Measurements from ENCODE around the gene TMPRSS3.
"Not testable (repeated sequence)": the region's sequence is repeated elsewhere in the genome, so short reads cannot be mapped to it uniquely, and the experiment has no call there.

The TMPRSS3 gene

DNA sequence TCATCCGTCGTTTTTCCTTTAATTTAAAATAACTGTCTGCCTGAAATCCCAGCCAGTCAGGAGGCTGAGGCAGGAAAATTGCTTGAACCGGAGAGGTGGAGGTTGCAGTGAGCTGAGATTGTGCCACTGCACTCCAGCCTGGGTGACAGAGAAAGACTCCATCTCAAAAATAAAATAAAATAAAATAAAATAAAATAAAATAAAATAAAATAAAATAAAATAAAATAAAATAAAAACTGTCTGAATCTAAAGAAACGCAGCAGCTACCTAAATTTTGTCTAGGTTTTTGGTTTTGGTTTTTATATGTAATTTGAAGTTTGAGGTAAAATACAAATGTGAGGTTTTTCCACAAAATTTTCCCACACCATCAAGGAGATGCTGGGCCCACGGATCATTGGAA, 12.9 kb upstream of the TMPRSS3 start:
- H3K27me3 Mint-ChIP-seq; H3K27ac Mint-ChIP-seq; H3K9me3 Mint-ChIP-seq; intact Hi-C loops (cut with micrococcal nuclease); H3K4me3 Mint-ChIP-seq; H3K36me3 Mint-ChIP-seq (ENCODE audit: low read depth): not testable (repeated sequence)
- peaks cover 11% of the 10 kb centered on the region for H3K4me1 Mint-ChIP-seq (ENCODE audit: low read depth)

DNA sequence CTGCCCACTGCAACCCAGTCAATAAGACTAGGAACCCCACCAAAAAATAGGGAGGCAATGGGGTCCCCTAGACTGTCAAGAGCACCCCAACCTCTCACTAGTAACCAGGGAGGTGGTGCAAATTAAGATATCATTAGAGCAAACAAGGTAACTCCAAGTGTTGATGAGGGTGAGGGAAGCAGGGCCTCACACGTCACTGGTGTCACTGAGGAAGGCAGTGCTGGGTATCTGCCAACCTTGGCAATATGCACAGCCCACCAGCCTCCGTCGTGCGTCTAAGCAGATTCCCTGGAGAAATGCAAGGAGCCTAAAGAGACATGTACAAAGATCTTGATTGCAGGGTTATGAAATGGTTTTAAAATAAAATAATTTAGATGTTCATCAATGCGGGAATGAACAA, 11.6 kb upstream of the TMPRSS3 start:
- Mint-ChIP-seq H3K27me3 (peaks cover 2% of the 10 kb centered on the region), H3K4me1 (ENCODE audit: low read depth) (peaks cover 11% of the 10 kb centered on the region), H3K36me3 (ENCODE audit: low read depth) (no peaks in the 10 kb centered on the region), H3K27ac (no peak overlapping the region), H3K9me3 (no peaks in the 10 kb centered on the region), H3K4me3 (no peak overlapping the region)
- intact Hi-C loops (cut with micrococcal nuclease) = no loop called here

DNA sequence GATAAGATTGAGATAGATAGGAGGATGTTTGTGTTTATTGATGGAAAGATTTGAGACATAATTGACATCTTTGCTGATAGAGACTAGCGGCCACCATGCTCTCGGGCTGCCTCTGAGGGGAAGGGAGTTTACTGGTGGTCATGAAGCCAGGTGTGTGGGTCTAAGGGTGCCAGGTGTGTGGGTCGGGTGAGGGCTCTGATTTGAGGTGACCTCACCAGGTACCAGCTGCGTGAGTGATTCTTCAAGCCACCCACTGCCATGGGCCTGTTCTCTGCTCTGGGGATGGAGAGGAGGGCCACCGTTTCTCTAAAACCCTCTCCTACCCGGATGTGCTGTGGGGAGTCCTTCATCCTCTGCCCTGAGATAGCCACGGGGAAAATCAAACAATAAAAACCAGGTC, 11.0 kb upstream of the TMPRSS3 start:
- intact Hi-C loops (cut with micrococcal nuclease) = no loop called here
- no peaks in the 10 kb centered on the region for H3K9me3 Mint-ChIP-seq

DNA sequence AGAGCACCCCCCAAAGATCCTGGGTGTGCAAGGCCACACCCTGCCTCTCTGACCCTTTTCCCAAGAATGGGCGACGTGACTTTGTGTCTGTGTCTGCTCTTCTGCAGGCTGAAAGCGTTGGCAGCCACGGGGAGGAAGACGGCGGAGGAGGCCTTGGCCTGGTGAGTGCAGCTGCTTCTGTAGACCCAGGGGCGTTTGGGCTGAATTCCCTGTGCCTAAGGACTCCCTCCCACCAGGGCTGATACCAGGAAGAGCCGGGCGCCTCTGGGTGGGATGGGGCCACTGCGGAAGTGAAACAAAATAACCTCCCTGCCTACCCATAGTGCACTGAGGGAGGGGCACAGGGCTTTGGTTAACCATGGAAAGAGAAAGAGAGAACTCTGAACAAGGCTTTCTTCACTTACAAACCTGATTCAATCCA, 10.4 kb upstream of the TMPRSS3 start:
- intact Hi-C loops (cut with micrococcal nuclease) = no loop called here
- no peaks in the 10 kb centered on the region for H3K9me3 Mint-ChIP-seq
- H3K36me3 Mint-ChIP-seq (ENCODE audit: low read depth) = no peaks in the 10 kb centered on the region
- H3K27ac Mint-ChIP-seq = peak overlapping the region; percentile 45
- peaks cover 11% of the 10 kb centered on the region for H3K4me1 Mint-ChIP-seq (ENCODE audit: low read depth)
- H3K4me3 Mint-ChIP-seq = no peak overlapping the region
- no peaks in the 10 kb centered on the region for H3K27me3 Mint-ChIP-seq

More for the DNA sequence above, 11.0 kb upstream of the TMPRSS3 start:
- Mint-ChIP-seq H3K27me3 (no peaks in the 10 kb centered on the region), H3K4me3 (no peak overlapping the region), H3K4me1 (ENCODE audit: low read depth) (peaks cover 11% of the 10 kb centered on the region), H3K27ac (peak overlapping the region; percentile 45), H3K36me3 (ENCODE audit: low read depth) (no peaks in the 10 kb centered on the region)

DNA sequence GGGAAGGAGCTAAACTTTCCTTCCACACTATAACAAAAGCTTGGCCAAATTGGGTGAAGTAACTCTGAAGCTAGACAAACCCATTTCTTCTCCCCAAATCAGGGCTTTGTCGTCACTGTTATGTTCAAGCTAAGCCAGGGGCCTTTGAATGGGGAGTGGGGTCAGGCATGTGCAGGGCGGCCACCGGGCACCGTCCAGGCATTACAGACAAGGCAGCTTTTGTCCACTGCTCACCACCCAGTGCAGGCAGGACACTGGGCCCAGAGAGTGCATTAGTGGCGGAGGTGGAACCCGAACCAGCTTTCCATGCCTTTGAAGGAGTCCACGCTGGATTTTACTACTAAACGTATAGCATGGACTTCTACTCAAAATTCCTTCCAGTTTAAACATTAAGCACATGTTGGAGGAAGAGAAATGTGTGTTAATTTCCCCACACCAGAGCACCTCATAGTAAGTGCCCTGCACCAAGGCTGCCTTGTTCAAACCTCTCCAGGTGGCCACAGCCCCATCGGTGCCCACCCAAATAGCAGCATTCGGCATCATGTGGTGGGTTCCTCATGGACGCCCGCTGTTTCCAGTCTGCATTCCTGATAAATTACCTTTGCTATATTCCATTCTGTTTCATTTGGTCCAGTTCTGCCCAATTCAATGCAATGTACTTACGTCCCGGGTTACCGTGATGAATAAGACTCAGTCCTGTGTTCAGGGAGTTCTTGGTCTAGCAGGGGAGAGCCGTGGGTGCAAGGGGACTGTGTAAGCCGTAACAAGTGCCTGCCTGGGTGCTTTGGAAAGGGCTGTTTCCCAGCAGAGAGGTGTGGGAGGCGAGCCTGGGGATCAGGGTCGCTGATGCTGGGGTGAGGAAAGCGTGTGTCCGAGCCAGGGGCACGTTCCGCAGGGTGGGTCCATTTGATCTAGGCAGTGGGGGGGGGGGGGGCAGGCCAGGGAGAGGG, 9.5 kb upstream of the TMPRSS3 start:
- peaks cover 11% of the 10 kb centered on the region for H3K4me1 Mint-ChIP-seq (ENCODE audit: low read depth)

DNA sequence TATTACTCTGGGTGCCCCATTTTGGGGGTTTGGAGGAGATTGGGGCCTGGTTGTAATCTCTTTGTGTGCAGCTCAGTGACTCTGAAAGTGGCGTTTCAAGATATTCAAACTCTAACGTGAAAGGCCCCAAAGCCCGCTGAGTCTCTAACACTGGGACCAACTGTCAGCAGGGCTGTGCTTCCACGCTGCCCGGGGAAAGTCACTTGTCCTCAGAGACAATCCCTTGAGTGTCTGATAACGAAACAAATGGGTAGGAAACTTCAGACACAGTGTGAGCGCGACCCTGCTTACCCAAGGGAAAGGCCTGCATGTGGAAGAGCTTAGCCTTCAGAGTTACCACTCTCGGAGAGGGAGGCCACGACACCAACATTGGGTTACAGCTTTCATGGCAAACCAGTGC, 8.7 kb upstream of the TMPRSS3 start:
- H3K27ac Mint-ChIP-seq = no peak overlapping the region
- peaks cover 11% of the 10 kb centered on the region for H3K4me1 Mint-ChIP-seq (ENCODE audit: low read depth)
- H3K9me3 Mint-ChIP-seq = no peaks in the 10 kb centered on the region
- no peaks in the 10 kb centered on the region for H3K27me3 Mint-ChIP-seq
- intact Hi-C loops (cut with micrococcal nuclease) = no loop called here
- H3K4me3 Mint-ChIP-seq = no peak overlapping the region
- no peaks in the 10 kb centered on the region for H3K36me3 Mint-ChIP-seq (ENCODE audit: low read depth)

More for the DNA sequence above, 9.5 kb upstream of the TMPRSS3 start:
- Mint-ChIP-seq H3K9me3 (no peaks in the 10 kb centered on the region), H3K4me3 (no peak overlapping the region), H3K36me3 (ENCODE audit: low read depth) (no peaks in the 10 kb centered on the region), H3K27ac (peak overlapping the region; percentile 45), H3K27me3 (no peaks in the 10 kb centered on the region)
- intact Hi-C loops (cut with micrococcal nuclease) = no loop called here

DNA sequence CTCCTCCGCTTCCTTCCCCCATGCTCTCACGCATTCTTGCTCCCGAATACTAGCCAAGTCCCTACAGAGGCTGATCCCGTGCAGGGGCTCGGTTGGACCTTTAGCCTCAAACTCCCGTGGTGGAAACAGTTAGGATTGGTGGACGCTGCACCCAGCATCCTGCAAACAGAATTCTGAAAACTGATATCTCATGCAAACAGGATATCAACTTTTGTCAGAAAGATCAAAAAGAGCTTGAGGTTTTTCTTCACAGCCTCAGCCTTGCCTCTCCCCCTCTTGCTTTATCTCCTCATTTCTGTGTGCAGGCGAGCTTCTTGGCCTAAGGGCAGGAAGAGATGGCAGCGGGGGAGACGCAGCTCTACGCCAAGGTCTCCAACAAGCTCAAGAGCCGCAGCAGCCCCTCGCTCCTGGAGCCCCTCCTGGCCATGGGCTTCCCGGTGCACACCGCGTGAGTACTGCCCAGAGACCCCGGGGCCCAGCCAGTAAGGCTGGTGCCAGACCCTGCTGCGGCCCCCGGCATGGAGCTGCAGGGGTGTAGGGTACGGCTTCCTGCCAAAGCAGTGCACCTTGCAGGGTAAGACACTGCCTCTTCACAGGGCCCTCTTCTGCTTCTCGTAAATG, 7.9 kb upstream of the TMPRSS3 start, which contains the start of gene UBASH3A:
UBASH3A (plus strand) TSS at position 292 of the 621 bp plus-strand sequence; CDS start at position 336, 44 bp downstream.
- H3K9me3 Mint-ChIP-seq = no peaks in the 10 kb centered on the region
- peaks cover 11% of the 10 kb centered on the region for H3K4me1 Mint-ChIP-seq (ENCODE audit: low read depth)
- H3K4me3 Mint-ChIP-seq = no peak within 1 kb of the TSS
- H3K27ac Mint-ChIP-seq = no peak within 1 kb of the TSS
- H3K36me3 Mint-ChIP-seq (ENCODE audit: low read depth) = no peaks in the 10 kb centered on the region
- H3K27me3 Mint-ChIP-seq = no peaks in the 10 kb centered on the region
- intact Hi-C loops (cut with micrococcal nuclease) = no loop called here

DNA sequence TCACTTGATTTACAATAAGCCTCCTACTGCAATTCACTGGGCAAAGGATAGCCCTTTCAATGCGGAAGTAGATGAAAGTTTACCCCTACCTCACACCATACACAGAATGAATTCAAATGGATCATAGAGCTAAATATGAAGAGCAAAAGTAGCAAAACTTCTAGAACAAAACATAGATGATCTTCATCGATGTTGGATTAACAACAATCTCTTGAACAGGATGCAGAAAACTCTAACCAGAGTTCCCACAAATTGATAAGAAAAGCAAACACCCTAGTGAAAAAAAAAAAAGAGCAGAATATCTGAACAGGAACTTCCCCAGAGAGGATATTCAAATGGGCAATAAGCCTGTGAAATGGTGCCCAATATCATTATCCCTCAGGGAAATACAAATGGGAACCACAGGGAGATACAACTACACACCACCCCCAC, 6.0 kb upstream of the TMPRSS3 start:
- intact Hi-C loops (cut with micrococcal nuclease) = no loop called here
- Mint-ChIP-seq H3K27me3 (no peaks in the 10 kb centered on the region), H3K4me1 (ENCODE audit: low read depth) (peaks cover 11% of the 10 kb centered on the region), H3K36me3 (ENCODE audit: low read depth) (no peaks in the 10 kb centered on the region), H3K4me3 (no peak overlapping the region), H3K27ac (no peak overlapping the region), H3K9me3 (no peaks in the 10 kb centered on the region)

DNA sequence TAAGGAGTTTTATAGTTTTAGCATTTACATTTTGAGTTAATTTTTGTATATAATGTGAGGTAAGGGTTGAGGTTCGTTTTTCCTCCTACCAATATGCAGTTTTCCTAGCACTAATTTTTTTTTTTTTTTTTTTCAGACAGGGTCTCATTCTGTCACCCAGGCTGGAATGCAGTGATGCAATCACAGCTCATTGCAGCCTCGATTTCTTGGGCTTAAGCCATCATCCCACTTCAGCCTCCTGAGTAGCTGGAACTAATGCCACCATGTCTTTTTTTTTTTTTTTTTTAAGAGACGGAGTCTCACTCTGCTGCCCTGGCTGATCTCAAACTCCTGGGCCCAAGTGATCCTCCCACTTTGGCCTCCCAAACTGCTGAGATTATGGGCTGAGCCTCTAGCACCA, 5.3 kb upstream of the TMPRSS3 start:
- Mint-ChIP-seq H3K4me1 (ENCODE audit: low read depth) (peaks cover 4% of the 10 kb centered on the region), H3K27me3 (no peaks in the 10 kb centered on the region), H3K4me3 (no peak overlapping the region), H3K27ac (no peak overlapping the region), H3K9me3 (no peaks in the 10 kb centered on the region), H3K36me3 (ENCODE audit: low read depth) (no peaks in the 10 kb centered on the region)
- intact Hi-C loops (cut with micrococcal nuclease) = no loop called here

DNA sequence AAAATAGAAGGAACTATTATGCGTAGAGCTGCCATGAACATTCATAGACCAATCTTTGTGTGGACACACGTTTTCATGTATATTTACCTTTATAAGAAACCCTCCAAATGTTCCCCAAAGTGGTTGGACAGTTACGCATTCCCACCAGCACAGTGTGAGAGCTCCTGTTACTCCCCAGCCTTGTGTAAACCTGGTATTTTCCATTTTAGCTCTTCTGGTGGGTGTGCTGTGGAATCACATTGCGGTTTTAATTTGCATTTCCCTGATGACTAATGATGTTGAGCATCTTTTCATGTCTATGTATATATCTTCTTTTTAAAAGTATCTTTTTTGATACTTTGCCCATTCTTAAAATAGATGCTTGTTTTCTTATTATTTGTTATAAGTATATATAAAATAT, 4.7 kb upstream of the TMPRSS3 start:
- H3K4me1 Mint-ChIP-seq (ENCODE audit: low read depth) = no peaks in the 10 kb centered on the region
- H3K4me3 Mint-ChIP-seq = no peak overlapping the region
- no peaks in the 10 kb centered on the region for H3K9me3 Mint-ChIP-seq
- H3K36me3 Mint-ChIP-seq (ENCODE audit: low read depth) = no peaks in the 10 kb centered on the region
- no peak overlapping the region for H3K27ac Mint-ChIP-seq
- no peaks in the 10 kb centered on the region for H3K27me3 Mint-ChIP-seq
- intact Hi-C loops (cut with micrococcal nuclease) = no loop called here

DNA sequence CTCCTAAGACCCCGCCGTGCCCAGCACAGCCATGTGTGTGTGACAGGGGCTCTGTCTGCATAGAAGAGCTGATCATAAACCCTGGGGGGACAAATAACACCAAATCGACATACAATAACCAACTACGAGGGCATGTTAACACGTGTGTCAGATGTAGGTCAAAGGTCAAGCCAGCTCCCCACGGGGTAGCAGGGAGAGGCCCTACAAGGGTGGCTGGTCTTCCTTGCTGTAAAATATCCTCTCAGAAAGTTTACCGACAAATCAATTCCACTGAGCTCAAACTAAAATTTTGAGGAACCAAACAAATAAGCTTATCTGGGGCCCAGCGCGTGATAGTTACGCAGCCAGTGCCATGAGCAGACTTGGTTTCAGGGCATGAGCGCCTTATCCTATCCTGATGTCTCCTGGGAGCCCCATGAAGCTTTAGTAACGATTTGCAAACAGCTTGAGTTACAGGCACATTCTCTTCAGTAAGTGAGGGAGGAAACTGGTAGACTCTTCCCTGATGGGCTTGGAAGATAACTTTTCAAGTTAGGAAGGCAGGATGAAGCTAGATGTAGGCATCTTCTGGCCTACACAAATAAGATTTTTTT, 2.7 kb upstream of the TMPRSS3 start:
- intact Hi-C loops (cut with micrococcal nuclease) = no loop called here
- Mint-ChIP-seq H3K36me3 (ENCODE audit: low read depth) (no peaks in the 10 kb centered on the region), H3K4me1 (ENCODE audit: low read depth) (no peaks in the 10 kb centered on the region), H3K4me3 (no peak overlapping the region), H3K27me3 (no peaks in the 10 kb centered on the region), H3K9me3 (no peaks in the 10 kb centered on the region), H3K27ac (no peak overlapping the region)

DNA sequence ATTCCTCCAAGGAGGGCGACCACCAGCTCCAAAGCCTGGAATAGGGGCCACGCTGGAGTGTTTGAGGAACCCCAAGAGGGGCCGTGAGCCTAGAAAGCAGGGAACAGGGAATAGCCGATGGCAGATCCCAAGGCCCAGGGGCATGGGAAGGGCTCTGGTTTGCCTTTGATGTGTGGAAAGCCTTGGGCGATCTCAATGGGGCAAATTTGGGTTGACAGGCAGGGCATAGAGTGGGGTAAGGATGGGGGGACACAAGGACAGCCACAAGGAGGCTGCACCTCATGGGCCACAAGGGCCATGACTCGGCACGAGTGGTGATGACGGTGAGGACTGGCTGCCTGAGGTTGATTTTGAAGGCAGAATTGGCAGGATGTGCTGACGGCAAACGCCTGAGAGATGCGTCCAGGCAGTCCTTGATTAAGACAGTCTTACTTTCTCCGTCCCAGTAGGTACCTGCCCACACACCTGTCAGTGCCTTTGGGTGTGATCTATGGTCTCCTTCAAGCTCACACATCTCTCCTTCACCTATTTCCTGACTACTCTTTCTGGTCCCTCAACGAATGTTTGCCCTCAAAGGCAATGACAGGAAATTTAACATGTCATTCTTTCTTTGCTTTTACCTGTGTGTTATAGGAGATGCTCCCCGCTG, 2.0 kb upstream of the TMPRSS3 start:
- Mint-ChIP-seq H3K4me3 (no peak overlapping the region), H3K27ac (no peak overlapping the region), H3K9me3 (no peaks in the 10 kb centered on the region), H3K36me3 (ENCODE audit: low read depth) (no peaks in the 10 kb centered on the region), H3K4me1 (ENCODE audit: low read depth) (no peaks in the 10 kb centered on the region), H3K27me3 (no peaks in the 10 kb centered on the region)
- intact Hi-C loops (cut with micrococcal nuclease) = no loop called here

DNA sequence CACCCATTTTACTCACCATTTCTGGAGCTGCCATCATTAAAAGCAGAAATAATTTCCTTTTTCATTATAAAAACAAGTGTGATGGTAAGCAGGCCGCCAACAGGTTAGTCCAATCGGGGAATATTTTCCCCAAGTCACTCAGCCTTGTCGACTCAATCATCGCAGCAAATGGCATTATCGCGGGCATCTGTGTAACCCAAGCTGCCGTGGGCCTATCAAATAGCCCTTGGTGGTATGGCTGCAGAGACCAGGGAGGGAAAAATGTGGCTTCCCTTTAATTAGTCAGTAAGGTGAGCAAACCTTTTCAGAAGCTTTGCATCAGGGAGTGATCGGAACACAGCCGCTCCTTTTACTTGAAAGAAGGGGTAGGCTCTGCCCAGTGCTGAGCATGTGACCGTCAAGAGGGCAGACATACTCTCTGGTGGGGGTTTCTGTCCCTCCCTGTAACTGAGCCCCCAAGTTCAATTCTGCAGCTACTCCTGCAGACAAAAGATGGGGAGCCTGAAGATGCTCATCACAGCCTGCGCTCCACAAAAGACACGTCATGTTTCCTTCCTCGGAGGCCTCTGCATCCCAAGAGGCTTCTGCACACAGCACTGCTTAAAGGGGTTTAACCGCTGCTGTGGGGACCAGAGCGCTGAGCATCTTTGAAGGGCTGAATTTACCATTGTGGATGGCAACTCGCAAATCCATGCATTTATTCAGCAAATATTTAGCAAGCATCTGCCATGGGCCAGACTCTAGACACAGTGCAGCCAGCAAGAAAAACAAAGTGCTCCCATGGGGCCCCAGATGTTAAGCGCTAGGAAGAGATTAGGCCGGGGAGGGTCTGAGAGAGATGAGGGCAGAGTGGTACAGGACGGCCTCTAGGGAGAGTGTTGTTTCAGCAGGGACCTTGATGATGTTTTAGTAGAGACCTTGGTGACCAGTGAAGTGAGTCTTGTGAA, 1.2 kb upstream of the TMPRSS3 start:
- Mint-ChIP-seq H3K4me3 (no peak overlapping the region), H3K36me3 (ENCODE audit: low read depth) (no peaks in the 10 kb centered on the region), H3K27ac (no peak overlapping the region), H3K9me3 (no peaks in the 10 kb centered on the region), H3K4me1 (ENCODE audit: low read depth) (no peaks in the 10 kb centered on the region), H3K27me3 (peaks cover 2% of the 10 kb centered on the region)
- intact Hi-C loops (cut with micrococcal nuclease) = no loop called here

Measured in dendritic cell treated with granulocyte-macrophage colony-stimulating factor and Interleukin-4, amounts not matched to agents 40 ng/mL and 50 ng/mL, for 4 days (primary cell).